ENCODE results near the gene IGSF21. TPM values are rescaled to one million over a fixed set of nuclear protein-coding genes. Genes with fewer than 3 reads are reported as not detected.

The IGSF21 gene
- total and polyA plus RNA-seq, 10 of the 15 experiments (the other 5 are each of a cell fraction or from before 2014, with no cell fraction given) = 0.03 to 0.49 TPM; not detected in 8

DNA sequence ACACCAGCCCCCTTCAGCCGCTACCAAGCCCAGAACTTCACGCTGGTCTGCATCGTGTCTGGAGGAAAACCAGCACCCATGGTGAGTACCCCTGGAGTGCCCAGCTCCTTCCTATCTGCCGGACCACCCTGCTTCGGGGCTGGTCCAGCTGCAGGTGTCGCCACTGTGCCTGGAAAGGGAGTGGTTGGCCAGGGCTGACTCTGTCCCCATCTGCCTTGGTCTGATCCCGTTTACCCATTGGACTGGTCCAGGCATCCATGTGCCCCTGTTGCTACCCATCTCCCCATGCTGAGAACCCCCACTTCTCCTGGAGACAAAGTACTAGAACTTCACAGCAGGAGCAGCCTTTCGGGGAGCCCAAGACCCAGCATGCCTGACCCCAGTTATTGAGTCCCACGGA is 254.6 kb downstream of the IGSF21 start:
- DNase-seq (ENCODE audit: low read depth, low spot score) = no peak
- no peak overlapping the region for H3K4me2 ChIP-seq (ENCODE audit: control insufficient read depth, insufficient read depth)
- 20% methylated on average over 9 of the region's 9 CpGs for WGBS (ENCODE audit: insufficient coverage, insufficient replicate concordance, low lambda C conversion rate, missing lambda C conversion rate)
- TF ChIP-seq, protein P1, sequence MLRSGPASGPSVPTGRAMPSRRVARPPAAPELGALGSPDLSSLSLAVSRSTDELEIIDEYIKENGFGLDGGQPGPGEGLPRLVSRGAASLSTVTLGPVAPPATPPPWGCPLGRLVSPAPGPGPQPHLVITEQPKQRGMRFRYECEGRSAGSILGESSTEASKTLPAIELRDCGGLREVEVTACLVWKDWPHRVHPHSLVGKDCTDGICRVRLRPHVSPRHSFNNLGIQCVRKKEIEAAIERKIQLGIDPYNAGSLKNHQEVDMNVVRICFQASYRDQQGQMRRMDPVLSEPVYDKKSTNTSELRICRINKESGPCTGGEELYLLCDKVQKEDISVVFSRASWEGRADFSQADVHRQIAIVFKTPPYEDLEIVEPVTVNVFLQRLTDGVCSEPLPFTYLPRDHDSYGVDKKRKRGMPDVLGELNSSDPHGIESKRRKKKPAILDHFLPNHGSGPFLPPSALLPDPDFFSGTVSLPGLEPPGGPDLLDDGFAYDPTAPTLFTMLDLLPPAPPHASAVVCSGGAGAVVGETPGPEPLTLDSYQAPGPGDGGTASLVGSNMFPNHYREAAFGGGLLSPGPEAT (IDR thresholded peaks at IDR 0.05; ENCODE audit: low read depth) = no peak
- TF ChIP-seq MTA3 (IDR thresholded peaks at IDR 0.05; ENCODE audit: borderline replicate concordance, low read length) (no peak), DPF2 (IDR thresholded peaks at IDR 0.05) (no peak), ZNF217 (IDR thresholded peaks at IDR 0.05) (no peak), IRF4 (IDR thresholded peaks at IDR 0.05; ENCODE audit: low read depth, low read length) (no peak), ZNF622 (IDR thresholded peaks at IDR 0.05) (no peak), HDGF (IDR thresholded peaks at IDR 0.05) (no peak), CBX5 (IDR thresholded peaks at IDR 0.05; ENCODE audit: low read depth) (no peak), ZNF384 (IDR thresholded peaks at IDR 0.05; ENCODE audit: borderline replicate concordance, low read depth, low read length) (no peak), MEF2A (IDR thresholded peaks at IDR 0.05; ENCODE audit: insufficient read depth, low read depth, low read length) (no peak)
- TF ChIP-seq, protein P2, sequence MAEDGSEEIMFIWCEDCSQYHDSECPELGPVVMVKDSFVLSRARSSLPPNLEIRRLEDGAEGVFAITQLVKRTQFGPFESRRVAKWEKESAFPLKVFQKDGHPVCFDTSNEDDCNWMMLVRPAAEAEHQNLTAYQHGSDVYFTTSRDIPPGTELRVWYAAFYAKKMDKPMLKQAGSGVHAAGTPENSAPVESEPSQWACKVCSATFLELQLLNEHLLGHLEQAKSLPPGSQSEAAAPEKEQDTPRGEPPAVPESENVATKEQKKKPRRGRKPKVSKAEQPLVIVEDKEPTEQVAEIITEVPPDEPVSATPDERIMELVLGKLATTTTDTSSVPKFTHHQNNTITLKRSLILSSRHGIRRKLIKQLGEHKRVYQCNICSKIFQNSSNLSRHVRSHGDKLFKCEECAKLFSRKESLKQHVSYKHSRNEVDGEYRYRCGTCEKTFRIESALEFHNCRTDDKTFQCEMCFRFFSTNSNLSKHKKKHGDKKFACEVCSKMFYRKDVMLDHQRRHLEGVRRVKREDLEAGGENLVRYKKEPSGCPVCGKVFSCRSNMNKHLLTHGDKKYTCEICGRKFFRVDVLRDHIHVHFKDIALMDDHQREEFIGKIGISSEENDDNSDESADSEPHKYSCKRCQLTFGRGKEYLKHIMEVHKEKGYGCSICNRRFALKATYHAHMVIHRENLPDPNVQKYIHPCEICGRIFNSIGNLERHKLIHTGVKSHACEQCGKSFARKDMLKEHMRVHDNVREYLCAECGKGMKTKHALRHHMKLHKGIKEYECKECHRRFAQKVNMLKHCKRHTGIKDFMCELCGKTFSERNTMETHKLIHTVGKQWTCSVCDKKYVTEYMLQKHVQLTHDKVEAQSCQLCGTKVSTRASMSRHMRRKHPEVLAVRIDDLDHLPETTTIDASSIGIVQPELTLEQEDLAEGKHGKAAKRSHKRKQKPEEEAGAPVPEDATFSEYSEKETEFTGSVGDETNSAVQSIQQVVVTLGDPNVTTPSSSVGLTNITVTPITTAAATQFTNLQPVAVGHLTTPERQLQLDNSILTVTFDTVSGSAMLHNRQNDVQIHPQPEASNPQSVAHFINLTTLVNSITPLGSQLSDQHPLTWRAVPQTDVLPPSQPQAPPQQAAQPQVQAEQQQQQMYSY (CRISPR knock-in tag; IDR thresholded peaks at IDR 0.05) = no peak
- TF ChIP-seq, protein P3, sequence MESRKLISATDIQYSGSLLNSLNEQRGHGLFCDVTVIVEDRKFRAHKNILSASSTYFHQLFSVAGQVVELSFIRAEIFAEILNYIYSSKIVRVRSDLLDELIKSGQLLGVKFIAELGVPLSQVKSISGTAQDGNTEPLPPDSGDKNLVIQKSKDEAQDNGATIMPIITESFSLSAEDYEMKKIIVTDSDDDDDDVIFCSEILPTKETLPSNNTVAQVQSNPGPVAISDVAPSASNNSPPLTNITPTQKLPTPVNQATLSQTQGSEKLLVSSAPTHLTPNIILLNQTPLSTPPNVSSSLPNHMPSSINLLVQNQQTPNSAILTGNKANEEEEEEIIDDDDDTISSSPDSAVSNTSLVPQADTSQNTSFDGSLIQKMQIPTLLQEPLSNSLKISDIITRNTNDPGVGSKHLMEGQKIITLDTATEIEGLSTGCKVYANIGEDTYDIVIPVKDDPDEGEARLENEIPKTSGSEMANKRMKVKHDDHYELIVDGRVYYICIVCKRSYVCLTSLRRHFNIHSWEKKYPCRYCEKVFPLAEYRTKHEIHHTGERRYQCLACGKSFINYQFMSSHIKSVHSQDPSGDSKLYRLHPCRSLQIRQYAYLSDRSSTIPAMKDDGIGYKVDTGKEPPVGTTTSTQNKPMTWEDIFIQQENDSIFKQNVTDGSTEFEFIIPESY (IDR thresholded peaks at IDR 0.05) = no peak
- TF ChIP-seq, protein P4, sequence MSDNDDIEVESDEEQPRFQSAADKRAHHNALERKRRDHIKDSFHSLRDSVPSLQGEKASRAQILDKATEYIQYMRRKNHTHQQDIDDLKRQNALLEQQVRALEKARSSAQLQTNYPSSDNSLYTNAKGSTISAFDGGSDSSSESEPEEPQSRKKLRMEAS (IDR thresholded peaks at IDR 0.05; ENCODE audit: low read depth, low read length) = no peak
- TF ChIP-seq, protein P5, sequence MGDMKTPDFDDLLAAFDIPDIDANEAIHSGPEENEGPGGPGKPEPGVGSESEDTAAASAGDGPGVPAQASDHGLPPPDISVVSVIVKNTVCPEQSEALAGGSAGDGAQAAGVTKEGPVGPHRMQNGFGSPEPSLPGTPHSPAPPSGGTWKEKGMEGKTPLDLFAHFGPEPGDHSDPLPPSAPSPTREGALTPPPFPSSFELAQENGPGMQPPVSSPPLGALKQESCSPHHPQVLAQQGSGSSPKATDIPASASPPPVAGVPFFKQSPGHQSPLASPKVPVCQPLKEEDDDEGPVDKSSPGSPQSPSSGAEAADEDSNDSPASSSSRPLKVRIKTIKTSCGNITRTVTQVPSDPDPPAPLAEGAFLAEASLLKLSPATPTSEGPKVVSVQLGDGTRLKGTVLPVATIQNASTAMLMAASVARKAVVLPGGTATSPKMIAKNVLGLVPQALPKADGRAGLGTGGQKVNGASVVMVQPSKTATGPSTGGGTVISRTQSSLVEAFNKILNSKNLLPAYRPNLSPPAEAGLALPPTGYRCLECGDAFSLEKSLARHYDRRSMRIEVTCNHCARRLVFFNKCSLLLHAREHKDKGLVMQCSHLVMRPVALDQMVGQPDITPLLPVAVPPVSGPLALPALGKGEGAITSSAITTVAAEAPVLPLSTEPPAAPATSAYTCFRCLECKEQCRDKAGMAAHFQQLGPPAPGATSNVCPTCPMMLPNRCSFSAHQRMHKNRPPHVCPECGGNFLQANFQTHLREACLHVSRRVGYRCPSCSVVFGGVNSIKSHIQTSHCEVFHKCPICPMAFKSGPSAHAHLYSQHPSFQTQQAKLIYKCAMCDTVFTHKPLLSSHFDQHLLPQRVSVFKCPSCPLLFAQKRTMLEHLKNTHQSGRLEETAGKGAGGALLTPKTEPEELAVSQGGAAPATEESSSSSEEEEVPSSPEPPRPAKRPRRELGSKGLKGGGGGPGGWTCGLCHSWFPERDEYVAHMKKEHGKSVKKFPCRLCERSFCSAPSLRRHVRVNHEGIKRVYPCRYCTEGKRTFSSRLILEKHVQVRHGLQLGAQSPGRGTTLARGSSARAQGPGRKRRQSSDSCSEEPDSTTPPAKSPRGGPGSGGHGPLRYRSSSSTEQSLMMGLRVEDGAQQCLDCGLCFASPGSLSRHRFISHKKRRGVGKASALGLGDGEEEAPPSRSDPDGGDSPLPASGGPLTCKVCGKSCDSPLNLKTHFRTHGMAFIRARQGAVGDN (IDR thresholded peaks at IDR 0.05) = no peak

More for the DNA sequence above, 254.6 kb downstream of the IGSF21 start:
- H3K4me1 ChIP-seq (ENCODE audit: control insufficient read depth, insufficient read depth, low read length) = no peaks in the 10 kb centered on the region
- ChIA-PET CTCF (interaction anchor here (2.1 kb wide), 1 partner anchor 42 kb away, joined by 5 read pairs; no protein-coding TSS in a partner anchor), POLR2A (no interaction called here), RAD21 (ENCODE audit: unreplicated experiment) (no interaction called here), SMC1A (ENCODE audit: uncharacterized antibody, unreplicated experiment) (no interaction called here)
- H3K27ac ChIP-seq (ENCODE audit: control insufficient read depth, insufficient read depth) = no peak overlapping the region
- FAIRE-seq (no peak), ATAC-seq (no peak)
- in situ Hi-C loops (cut with MboI) = no loop called here
- no TSS peak for BruUV-seq (replicated peaks)
- H3K9me3 ChIP-seq (replicated peaks; ENCODE audit: control insufficient read depth, insufficient read depth, low read length) = no peaks in the 10 kb centered on the region; the same call in 2 of the 3 replicates
- no peaks in the 10 kb centered on the region; a peak in 1 of 4 replicates for H3K27me3 ChIP-seq (replicated peaks in 1 of 2; ENCODE audit: control insufficient read depth in 2 of 2, insufficient read depth in 2 of 2, low read length in 1 of 2)
- no peak overlapping the region for H3K9ac ChIP-seq (ENCODE audit: control insufficient read depth, insufficient read depth, low read length)
- intact Hi-C loops (cut with micrococcal nuclease; ENCODE audit: unreplicated experiment) = no loop called here
- no peaks in the 10 kb centered on the region for H3K79me2 ChIP-seq (ENCODE audit: control insufficient read depth, insufficient read depth, low read length)
- H4K20me1 ChIP-seq (ENCODE audit: control insufficient read depth, insufficient read depth) = no peaks in the 10 kb centered on the region
- H3K36me3 ChIP-seq (ENCODE audit: control insufficient read depth in 2 of 2, insufficient read depth in 2 of 2, low read length in 1 of 2) = no peaks in the 10 kb centered on the region
- H2AFZ ChIP-seq (ENCODE audit: control insufficient read depth, low read depth, low read length) = no peak overlapping the region
- no peak overlapping the region for H3K4me3 ChIP-seq

Measured in GM12878 (cell line).